ENCODE measurements around the gene RFX2.

DNA sequence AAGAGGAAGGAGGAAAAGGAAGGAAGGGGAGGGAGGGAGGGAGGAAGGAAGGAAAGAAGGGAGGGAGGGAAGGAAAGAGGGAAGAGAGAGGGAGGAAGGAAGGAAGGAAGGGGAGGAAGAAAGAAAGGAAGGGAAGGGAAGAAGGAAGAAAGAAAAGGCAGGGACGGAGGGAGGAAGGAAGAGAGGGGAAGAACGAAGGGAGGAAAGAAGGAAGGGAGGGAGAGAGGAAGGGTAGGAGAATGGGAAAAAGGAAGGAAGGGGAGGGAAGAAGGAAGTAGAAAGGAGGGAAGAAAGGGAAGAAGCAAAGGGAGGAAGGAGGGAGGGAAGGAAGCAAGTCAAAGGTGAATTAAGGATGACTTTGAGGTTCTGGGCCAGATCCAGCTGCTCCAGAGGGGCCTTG, 28.2 kb upstream of the RFX2 start:
- TF ChIP-seq POLR2A (IDR thresholded peaks at IDR 0.05): no peak
- TF ChIP-seq, protein P1, sequence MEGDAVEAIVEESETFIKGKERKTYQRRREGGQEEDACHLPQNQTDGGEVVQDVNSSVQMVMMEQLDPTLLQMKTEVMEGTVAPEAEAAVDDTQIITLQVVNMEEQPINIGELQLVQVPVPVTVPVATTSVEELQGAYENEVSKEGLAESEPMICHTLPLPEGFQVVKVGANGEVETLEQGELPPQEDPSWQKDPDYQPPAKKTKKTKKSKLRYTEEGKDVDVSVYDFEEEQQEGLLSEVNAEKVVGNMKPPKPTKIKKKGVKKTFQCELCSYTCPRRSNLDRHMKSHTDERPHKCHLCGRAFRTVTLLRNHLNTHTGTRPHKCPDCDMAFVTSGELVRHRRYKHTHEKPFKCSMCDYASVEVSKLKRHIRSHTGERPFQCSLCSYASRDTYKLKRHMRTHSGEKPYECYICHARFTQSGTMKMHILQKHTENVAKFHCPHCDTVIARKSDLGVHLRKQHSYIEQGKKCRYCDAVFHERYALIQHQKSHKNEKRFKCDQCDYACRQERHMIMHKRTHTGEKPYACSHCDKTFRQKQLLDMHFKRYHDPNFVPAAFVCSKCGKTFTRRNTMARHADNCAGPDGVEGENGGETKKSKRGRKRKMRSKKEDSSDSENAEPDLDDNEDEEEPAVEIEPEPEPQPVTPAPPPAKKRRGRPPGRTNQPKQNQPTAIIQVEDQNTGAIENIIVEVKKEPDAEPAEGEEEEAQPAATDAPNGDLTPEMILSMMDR (IDR thresholded peaks at IDR 0.05): no peak

Measured in body of pancreas (tissue), 4 donors.